SK-N-SH (cell line): ENCODE results near the gene TUBGCP5. TPM values are rescaled to one million over a fixed set of nuclear protein-coding genes. Genes with fewer than 3 reads are reported as not detected.
A peak's percentile ranks its signal among the peaks of the same experiment; 100 is the strongest.

Experiments used
- CTCF ChIA-PET: fragments of 300-600, 350-600 bp; formaldehyde crosslinking; extraction: SDS; loops from one replicate; lab custom pipeline; 2021; lab: Yijun Ruan, JAX
- POLR2A ChIA-PET: fragments of 350-600 bp; sonication (Branson Sonifier 250); formaldehyde crosslinking; extraction: SDS; loops from one replicate; lab custom pipeline; 2020; ENCODE audit warnings: antibody characterized with exemption, inconsistent platforms; lab: Yijun Ruan, JAX
- DNase-seq: peaks from one replicate; pipeline ENCODE4 v3.0.0; 2012
- H2AFZ ChIP-seq: fragments of 200-600 bp; sonication (generic); 2 replicates; pipeline ENCODE4 v1.8.1; 2016; ENCODE audit warnings: antibody characterized with exemption, mild to moderate bottlenecking, low read depth
- H3F3A ChIP-seq: fragments of 200-600 bp; sonication (generic); replicated peaks from 2 replicates; pipeline ENCODE3; 2016; ENCODE audit warnings: antibody characterized with exemption, mild to moderate bottlenecking; ENCODE audit not compliant: insufficient read depth
- H3K27ac ChIP-seq, 2 experiments: fragments of 200-500 bp in 1 of 2; fragments of 200-600 bp in 1 of 2; sonication (Bioruptor generic) in 1 of 2; sonication (generic), shearing (Covaris generic) in 1 of 2; 2 replicates each; pipeline versions ENCODE4 v1.5.1 to v1.6.1; 2014 to 2016; ENCODE audit warnings: low read depth in 2 of 2, inconsistent platforms in 1 of 2, low read length in 1 of 2, mild to moderate bottlenecking in 1 of 2, mixed read lengths in 1 of 2
- H3K27me3 ChIP-seq: fragments of 200-600 bp; sonication (generic), shearing (Covaris generic); 2 replicates; pipeline ENCODE4 v1.6.1; 2016; ENCODE audit warnings: mixed run types; ENCODE audit not compliant: insufficient read depth
- H3K36me3 ChIP-seq, 2 experiments: fragments of 200-500 bp in 1 of 2; fragments of 200-600 bp in 1 of 2; sonication (Bioruptor generic) in 1 of 2; sonication (generic) in 1 of 2; replicated peaks in 1 of 2; 2 replicates each; pipeline versions ENCODE3 to v1.5.1; 2014 to 2016; ENCODE audit warnings: low read length in 1 of 2, mild to moderate bottlenecking in 1 of 2; ENCODE audit not compliant: insufficient read depth in 2 of 2, control insufficient read depth in 1 of 2
- H3K4me1 ChIP-seq, 2 experiments: fragments of 200-500 bp in 1 of 2; fragments of 200-600 bp in 1 of 2; sonication (Bioruptor generic) in 1 of 2; sonication (generic), shearing (Covaris generic) in 1 of 2; 2 replicates each; pipeline versions ENCODE4 v1.5.1 to v1.6.1; 2014 to 2016; ENCODE audit warnings: low read depth in 1 of 2, low read length in 1 of 2, mixed run types in 1 of 2; ENCODE audit not compliant: insufficient read depth in 2 of 2, control insufficient read depth in 1 of 2
- H3K4me2 ChIP-seq: fragments of 200-600 bp; sonication (generic), shearing (Covaris generic); 2 replicates; pipeline ENCODE4 v1.6.1; 2017; ENCODE audit warnings: mixed run types
- H3K4me3 ChIP-seq, 2 experiments: fragments of 200-500 bp in 1 of 2; fragments of 200-600 bp in 1 of 2; sonication (Bioruptor generic) in 1 of 2; sonication (generic), shearing (Covaris generic) in 1 of 2; 2 replicates each; pipeline versions ENCODE4 v1.5.1 to v1.8.1; 2014 to 2016; ENCODE audit warnings: low read depth in 2 of 2, inconsistent platforms in 1 of 2, low read length in 1 of 2, mild to moderate bottlenecking in 1 of 2, mixed read lengths in 1 of 2, moderate library complexity in 1 of 2
- H3K79me2 ChIP-seq: fragments of 200-600 bp; sonication (generic); 2 replicates; pipeline ENCODE4 v1.8.1; 2017; ENCODE audit warnings: mild to moderate bottlenecking; ENCODE audit not compliant: insufficient read depth
- H3K9ac ChIP-seq: fragments of 200-600 bp; sonication (generic); 2 replicates; pipeline ENCODE4 v1.6.1; 2017; ENCODE audit warnings: mixed run types
- H3K9me2 ChIP-seq: fragments of 200-600 bp; sonication (generic); 2 replicates; pipeline ENCODE4 v1.6.1; 2017; ENCODE audit warnings: mixed run types
- H3K9me3 ChIP-seq: fragments of 200-600 bp; sonication (generic); 2 replicates; pipeline ENCODE4 v1.6.1; 2017; ENCODE audit warnings: mixed run types, mild to moderate bottlenecking, moderate library complexity
- H4K20me1 ChIP-seq: fragments of 200-600 bp; sonication (generic); 2 replicates; pipeline ENCODE4 v1.6.1; 2017; ENCODE audit warnings: mild to moderate bottlenecking, mixed run types; ENCODE audit not compliant: insufficient read depth
- ELF1 ChIP-seq: IDR thresholded peaks from 2 replicates; pipeline ENCODE4 v1.4.0; 2012
- EP300 ChIP-seq, 2 experiments: IDR thresholded peaks; 2 replicates each; pipeline versions ENCODE4 v1.4.0 to v1.6.1; 2012; ENCODE audit warnings: borderline replicate concordance in 1 of 2, low read depth in 1 of 2, low read length in 1 of 2
- EZH2phosphoT487 ChIP-seq: fragments of 200-600 bp; sonication (generic); IDR thresholded peaks from 2 replicates; pipeline ENCODE4 v1.6.1; 2017; ENCODE audit warnings: low read depth, mixed run types, mild to moderate bottlenecking, antibody characterized with exemption, moderate library complexity, borderline replicate concordance
- FOSL2 ChIP-seq: IDR thresholded peaks from 2 replicates; pipeline ENCODE4 v1.4.0; 2012; ENCODE audit warnings: low read depth, mild to moderate bottlenecking, moderate library complexity, borderline replicate concordance
- IRF3 ChIP-seq: fragments of 150-350 bp; IDR thresholded peaks from 2 replicates; pipeline ENCODE4 v1.6.1; 2016; ENCODE audit warnings: mild to moderate bottlenecking, low read depth, low read length
- MAX ChIP-seq: IDR thresholded peaks from 2 replicates; pipeline ENCODE4 v1.4.0; 2012; ENCODE audit warnings: low read depth
- MEF2A ChIP-seq: IDR thresholded peaks from 2 replicates; pipeline ENCODE4 v1.4.0; 2012; ENCODE audit warnings: low read depth, borderline replicate concordance
- NRF1 ChIP-seq: IDR thresholded peaks from 2 replicates; pipeline ENCODE4 v1.6.1; 2012; ENCODE audit warnings: low read depth, mild to moderate bottlenecking, low read length
- PBX3 ChIP-seq: IDR thresholded peaks from 2 replicates; pipeline ENCODE4; 2012
- POLR2AphosphoS5 ChIP-seq: IDR thresholded peaks from 2 replicates; pipeline ENCODE4 v1.6.1; 2012; ENCODE audit warnings: low read depth, low read length
- RCOR1 ChIP-seq: fragments of 150-350 bp; IDR thresholded peaks from 2 replicates; pipeline ENCODE4 v1.6.1; 2017; ENCODE audit warnings: antibody characterized with exemption, low read length
- REST ChIP-seq: IDR thresholded peaks from 2 replicates; pipeline ENCODE4 v1.6.1; 2012; ENCODE audit warnings: mild to moderate bottlenecking, low read depth, low read length, moderate library complexity
- RFX5 ChIP-seq: IDR thresholded peaks from 2 replicates; pipeline ENCODE4 v1.6.1; 2012; ENCODE audit warnings: mild to moderate bottlenecking, improper control_type of control experiment, low read length
- USF1 ChIP-seq: IDR thresholded peaks from 2 replicates; pipeline ENCODE4 v1.4.0; 2012; ENCODE audit warnings: low read depth, borderline replicate concordance
- USF2 ChIP-seq: fragments of 150-350 bp; IDR thresholded peaks from 2 replicates; pipeline ENCODE4 v1.6.1; 2017; ENCODE audit warnings: antibody characterized with exemption, low read length, low read depth, borderline replicate concordance
- YY1 ChIP-seq: IDR thresholded peaks from 2 replicates; pipeline ENCODE4 v1.4.0; 2012; ENCODE audit warnings: low read depth, mild to moderate bottlenecking
- ZBTB33 ChIP-seq: IDR thresholded peaks from 2 replicates; pipeline ENCODE4 v1.4.0; 2012; ENCODE audit warnings: low read depth, borderline replicate concordance
- WGBS: methylation state at CpG from one replicate; pipeline ENCODE4 v1.1.6; 2017; ENCODE audit warnings: low lambda C conversion rate; 5-methylcytosine and 5-hydroxymethylcytosine counted together
- polyA plus RNA-seq, 3 experiments: library from polyadenylated mRNA; depleted of rRNA; stranded (reverse); fragments of >200 nt; gene quantifications; 2 replicates each; pipeline ENCODE4 v1.2.3, GENCODE V29; 2012

The TUBGCP5 gene
- polyA plus RNA-seq, 1 of the 3 experiments (the other 2 are of a cell fraction): 8.7 TPM

- peaks cover 20% of the 10 kb centered on the region for H3F3A ChIP-seq
- no peaks in the 10 kb centered on the region for H3K36me3 ChIP-seq
- H3K27me3 ChIP-seq: no peaks in the 10 kb centered on the region
- ChIA-PET CTCF (no interaction called here), POLR2A (no interaction called here)
- peaks cover 93% of the 10 kb centered on the region for H4K20me1 ChIP-seq
- H3K9me3 ChIP-seq: no peaks in the 10 kb centered on the region
- no peak overlapping the region for H3K4me3 ChIP-seq
- H3K27ac ChIP-seq: peak overlapping the region in 1 of 2 experiments; percentile 75; a peak in 1 of 4 replicates
- no peak for DNase-seq
- H2AFZ ChIP-seq: no peak overlapping the region
- TF ChIP-seq ZBTB33: no peak
- TF ChIP-seq ELF1: no peak
- TF ChIP-seq YY1: no peak
- no peak for TF ChIP-seq PBX3
- no peak for TF ChIP-seq POLR2AphosphoS5
- TF ChIP-seq USF1: no peak
- TF ChIP-seq USF2: no peak
- TF ChIP-seq EP300 (IDR thresholded peaks at IDR 0.05; ENCODE audit: borderline replicate concordance in 1 of 2, low read depth in 1 of 2, low read length in 1 of 2): no peak
- peaks cover 20 to 35% of the 10 kb centered on the region in 2 experiments for H3K4me1 ChIP-seq
- over 99% methylated on average over 8 of the region's 8 CpGs for WGBS
- H3K9ac ChIP-seq: no peak overlapping the region
- no peak overlapping the region for H3K4me2 ChIP-seq
- no peaks in the 10 kb centered on the region for H3K9me2 ChIP-seq
- H3K79me2 ChIP-seq: peaks cover 98% of the 10 kb centered on the region
These were observed 78.8 kb downstream of the TUBGCP5 start for GRCh38 chr15:22960556-22960955.

GRCh38 chr15:22960126-22960525 is 79.2 kb downstream of the TUBGCP5 start:
- CTCF ChIA-PET: no interaction called here
- 100% methylated on average over 5 of the region's 11 CpGs for WGBS
- POLR2A ChIA-PET: no interaction called here
- no peak for TF ChIP-seq RFX5
- no peak for TF ChIP-seq NRF1
- TF ChIP-seq MAX: no peak
- no peak for TF ChIP-seq MEF2A
- TF ChIP-seq FOSL2: no peak
- no peak for TF ChIP-seq IRF3
- no peak for TF ChIP-seq REST
- TF ChIP-seq EZH2phosphoT487: no peak
- no peak for TF ChIP-seq RCOR1

More at GRCh38 chr15:22960126-22960525, 79.2 kb downstream of the TUBGCP5 start:
- no peaks in the 10 kb centered on the region for H3K9me3 ChIP-seq
- no peak overlapping the region for H3K4me3 ChIP-seq
- H3K27ac ChIP-seq: peak overlapping the region in 1 of 2 experiments; percentile 75; a peak in 1 of 4 replicates
- H3K9me2 ChIP-seq: no peaks in the 10 kb centered on the region
- no peaks in the 10 kb centered on the region for H3K27me3 ChIP-seq
- DNase-seq: no peak
- H3K36me3 ChIP-seq: no peaks in the 10 kb centered on the region
- H3K9ac ChIP-seq: no peak overlapping the region
- peaks cover 20 to 40% of the 10 kb centered on the region in 2 experiments for H3K4me1 ChIP-seq
- no peak overlapping the region for H3K4me2 ChIP-seq
- H4K20me1 ChIP-seq: peaks cover 93% of the 10 kb centered on the region
- H2AFZ ChIP-seq: no peak overlapping the region
- peaks cover 20% of the 10 kb centered on the region for H3F3A ChIP-seq
- H3K79me2 ChIP-seq: peaks cover 98% of the 10 kb centered on the region
